K562 (cell line): ENCODE data around the gene STK4. TPM values are rescaled to one million over a fixed set of nuclear protein-coding genes. Genes with fewer than 3 reads are reported as not detected.

Source experiments
- BHLHE40 ChIP-seq: IDR thresholded peaks from 2 replicates; pipeline ENCODE4 v1.6.1; 2011; ENCODE audit warnings: low read length, improper control_type of control experiment
- NCOA4 ChIP-seq: fragments of 450-650 bp; IDR thresholded peaks from 2 replicates; pipeline ENCODE4 v1.6.1; 2018; ENCODE audit warnings: mild to moderate bottlenecking; ENCODE audit not compliant: partially characterized antibody
- NFE2L1 ChIP-seq: fragments of 450-650 bp; IDR thresholded peaks from 2 replicates; pipeline ENCODE4 v1.6.1; 2016; ENCODE audit warnings: missing genetic modification characterization, low read depth, mild to moderate bottlenecking, missing compliant biosample characterization, moderate library complexity, borderline replicate concordance
- ZNF175 ChIP-seq: fragments of 200-800 bp; sonication (Bioruptor generic); IDR thresholded peaks from 2 replicates; pipeline ENCODE4 v1.6.1; 2016; ENCODE audit warnings: low read depth, mild to moderate bottlenecking, missing genetic modification characterization, missing compliant biosample characterization
- polyA plus RNA-seq, 8 experiments: library from polyadenylated mRNA; depleted of rRNA in 4 of 8; stranded (reverse) in 5 of 8; unstranded in 3 of 8; fragments of >200 nt; fragmentation: Nextera tagmentation in 2 of 8; fragmentation: Illumina TruSeq in 1 of 8; extraction: Ambion mirVana in 2 of 8; extraction: Trizol in 1 of 8; gene quantifications; 2 replicates each; pipeline versions ENCODE4 v1.2.1 to v1.2.3, GENCODE V29; 2011 to 2014; ENCODE audit warnings: inconsistent platforms in 1 of 8, missing spikeins in 1 of 8
- total RNA-seq, 7 experiments: library from RNA; depleted of rRNA in 6 of 7; stranded (reverse); fragments of >200 nt in 6 of 7; fragmentation: Illumina TruSeq in 2 of 7; extraction: Trizol in 2 of 7; gene quantifications; 2 replicates each; pipeline versions ENCODE4 v1.2.1 to v1.2.3, GENCODE V29; 2011 to 2021; ENCODE audit warnings: low replicate concordance in 1 of 7
- TF ChIP-seq, protein P1 (sequence below): fragments of 450-650 bp; IDR thresholded peaks from 2 replicates; pipeline ENCODE4 v1.6.1; 2016; ENCODE audit warnings: mild to moderate bottlenecking, moderate library complexity

STK4 gene
- total and polyA plus RNA-seq, 9 of the 15 experiments (the other 6 are each of a cell fraction or from before 2014, with no cell fraction given), result 11.9 to 30.6 (median 22.2) TPM

GRCh38 chr20:45049904-45050471 lies 83.7 kb downstream of the STK4 start (continued):
- TF ChIP-seq NFE2L1 (tag), result no peak
- TF ChIP-seq, protein P1, sequence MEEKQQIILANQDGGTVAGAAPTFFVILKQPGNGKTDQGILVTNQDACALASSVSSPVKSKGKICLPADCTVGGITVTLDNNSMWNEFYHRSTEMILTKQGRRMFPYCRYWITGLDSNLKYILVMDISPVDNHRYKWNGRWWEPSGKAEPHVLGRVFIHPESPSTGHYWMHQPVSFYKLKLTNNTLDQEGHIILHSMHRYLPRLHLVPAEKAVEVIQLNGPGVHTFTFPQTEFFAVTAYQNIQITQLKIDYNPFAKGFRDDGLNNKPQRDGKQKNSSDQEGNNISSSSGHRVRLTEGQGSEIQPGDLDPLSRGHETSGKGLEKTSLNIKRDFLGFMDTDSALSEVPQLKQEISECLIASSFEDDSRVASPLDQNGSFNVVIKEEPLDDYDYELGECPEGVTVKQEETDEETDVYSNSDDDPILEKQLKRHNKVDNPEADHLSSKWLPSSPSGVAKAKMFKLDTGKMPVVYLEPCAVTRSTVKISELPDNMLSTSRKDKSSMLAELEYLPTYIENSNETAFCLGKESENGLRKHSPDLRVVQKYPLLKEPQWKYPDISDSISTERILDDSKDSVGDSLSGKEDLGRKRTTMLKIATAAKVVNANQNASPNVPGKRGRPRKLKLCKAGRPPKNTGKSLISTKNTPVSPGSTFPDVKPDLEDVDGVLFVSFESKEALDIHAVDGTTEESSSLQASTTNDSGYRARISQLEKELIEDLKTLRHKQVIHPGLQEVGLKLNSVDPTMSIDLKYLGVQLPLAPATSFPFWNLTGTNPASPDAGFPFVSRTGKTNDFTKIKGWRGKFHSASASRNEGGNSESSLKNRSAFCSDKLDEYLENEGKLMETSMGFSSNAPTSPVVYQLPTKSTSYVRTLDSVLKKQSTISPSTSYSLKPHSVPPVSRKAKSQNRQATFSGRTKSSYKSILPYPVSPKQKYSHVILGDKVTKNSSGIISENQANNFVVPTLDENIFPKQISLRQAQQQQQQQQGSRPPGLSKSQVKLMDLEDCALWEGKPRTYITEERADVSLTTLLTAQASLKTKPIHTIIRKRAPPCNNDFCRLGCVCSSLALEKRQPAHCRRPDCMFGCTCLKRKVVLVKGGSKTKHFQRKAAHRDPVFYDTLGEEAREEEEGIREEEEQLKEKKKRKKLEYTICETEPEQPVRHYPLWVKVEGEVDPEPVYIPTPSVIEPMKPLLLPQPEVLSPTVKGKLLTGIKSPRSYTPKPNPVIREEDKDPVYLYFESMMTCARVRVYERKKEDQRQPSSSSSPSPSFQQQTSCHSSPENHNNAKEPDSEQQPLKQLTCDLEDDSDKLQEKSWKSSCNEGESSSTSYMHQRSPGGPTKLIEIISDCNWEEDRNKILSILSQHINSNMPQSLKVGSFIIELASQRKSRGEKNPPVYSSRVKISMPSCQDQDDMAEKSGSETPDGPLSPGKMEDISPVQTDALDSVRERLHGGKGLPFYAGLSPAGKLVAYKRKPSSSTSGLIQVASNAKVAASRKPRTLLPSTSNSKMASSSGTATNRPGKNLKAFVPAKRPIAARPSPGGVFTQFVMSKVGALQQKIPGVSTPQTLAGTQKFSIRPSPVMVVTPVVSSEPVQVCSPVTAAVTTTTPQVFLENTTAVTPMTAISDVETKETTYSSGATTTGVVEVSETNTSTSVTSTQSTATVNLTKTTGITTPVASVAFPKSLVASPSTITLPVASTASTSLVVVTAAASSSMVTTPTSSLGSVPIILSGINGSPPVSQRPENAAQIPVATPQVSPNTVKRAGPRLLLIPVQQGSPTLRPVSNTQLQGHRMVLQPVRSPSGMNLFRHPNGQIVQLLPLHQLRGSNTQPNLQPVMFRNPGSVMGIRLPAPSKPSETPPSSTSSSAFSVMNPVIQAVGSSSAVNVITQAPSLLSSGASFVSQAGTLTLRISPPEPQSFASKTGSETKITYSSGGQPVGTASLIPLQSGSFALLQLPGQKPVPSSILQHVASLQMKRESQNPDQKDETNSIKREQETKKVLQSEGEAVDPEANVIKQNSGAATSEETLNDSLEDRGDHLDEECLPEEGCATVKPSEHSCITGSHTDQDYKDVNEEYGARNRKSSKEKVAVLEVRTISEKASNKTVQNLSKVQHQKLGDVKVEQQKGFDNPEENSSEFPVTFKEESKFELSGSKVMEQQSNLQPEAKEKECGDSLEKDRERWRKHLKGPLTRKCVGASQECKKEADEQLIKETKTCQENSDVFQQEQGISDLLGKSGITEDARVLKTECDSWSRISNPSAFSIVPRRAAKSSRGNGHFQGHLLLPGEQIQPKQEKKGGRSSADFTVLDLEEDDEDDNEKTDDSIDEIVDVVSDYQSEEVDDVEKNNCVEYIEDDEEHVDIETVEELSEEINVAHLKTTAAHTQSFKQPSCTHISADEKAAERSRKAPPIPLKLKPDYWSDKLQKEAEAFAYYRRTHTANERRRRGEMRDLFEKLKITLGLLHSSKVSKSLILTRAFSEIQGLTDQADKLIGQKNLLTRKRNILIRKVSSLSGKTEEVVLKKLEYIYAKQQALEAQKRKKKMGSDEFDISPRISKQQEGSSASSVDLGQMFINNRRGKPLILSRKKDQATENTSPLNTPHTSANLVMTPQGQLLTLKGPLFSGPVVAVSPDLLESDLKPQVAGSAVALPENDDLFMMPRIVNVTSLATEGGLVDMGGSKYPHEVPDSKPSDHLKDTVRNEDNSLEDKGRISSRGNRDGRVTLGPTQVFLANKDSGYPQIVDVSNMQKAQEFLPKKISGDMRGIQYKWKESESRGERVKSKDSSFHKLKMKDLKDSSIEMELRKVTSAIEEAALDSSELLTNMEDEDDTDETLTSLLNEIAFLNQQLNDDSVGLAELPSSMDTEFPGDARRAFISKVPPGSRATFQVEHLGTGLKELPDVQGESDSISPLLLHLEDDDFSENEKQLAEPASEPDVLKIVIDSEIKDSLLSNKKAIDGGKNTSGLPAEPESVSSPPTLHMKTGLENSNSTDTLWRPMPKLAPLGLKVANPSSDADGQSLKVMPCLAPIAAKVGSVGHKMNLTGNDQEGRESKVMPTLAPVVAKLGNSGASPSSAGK, result no peak
- no peak for TF ChIP-seq NCOA4
- TF ChIP-seq ZNF175 (CRISPR knock-in tag), result no peak
- TF ChIP-seq BHLHE40, result no peak
